ENCODE results near the gene PTPRCAP. TPM values are rescaled to one million over a fixed set of nuclear protein-coding genes. Genes with fewer than 3 reads are reported as not detected.

Gene PTPRCAP
- polyA plus RNA-seq, 1 donor from 2014 or later: 3.4 TPM

Small RNA genes within 50 kb of the gene (small RNA-seq; reads per million reads assigned to genes)
- gene RNU6-1238P: 0 to 0.08 (median 0) reads per million in 3 experiments

Other genes starting within 250 kb of the PTPRCAP start
- 47.3 and 59.1 TPM in 2 replicates for gene GRK2, start 171.2 kb downstream of the PTPRCAP start, polyA plus RNA-seq
- 93.5 and 111 TPM in 2 replicates for gene ANKRD13D, start 148.4 kb downstream of the PTPRCAP start, polyA plus RNA-seq
- gene SSH3, start 134.2 kb downstream of the PTPRCAP start, polyA plus RNA-seq: 0.89 and 1.4 TPM in 2 replicates
- gene POLD4, start 84.1 kb downstream of the PTPRCAP start, polyA plus RNA-seq: 6.0 and 6.8 TPM in 2 replicates
- 0.34 TPM in 1 of 2 replicates, not detected in the other for gene CLCF1, start 64.1 kb downstream of the PTPRCAP start, polyA plus RNA-seq
- gene RAD9A, start 45.7 kb downstream of the PTPRCAP start, polyA plus RNA-seq: 59.6 and 76.2 TPM in 2 replicates
- 102 and 106 TPM in 2 replicates for gene PPP1CA, start 35.8 kb downstream of the PTPRCAP start, polyA plus RNA-seq
- gene TBC1D10C, start 33.6 kb downstream of the PTPRCAP start, polyA plus RNA-seq: not detected in 2 replicates
- not detected in 2 replicates for gene CARNS1, start 22.0 kb downstream of the PTPRCAP start, polyA plus RNA-seq
- 92.8 and 95.0 TPM in 2 replicates for gene RPS6KB2, start 9.2 kb downstream of the PTPRCAP start, polyA plus RNA-seq
- 56.7 and 72.3 TPM in 2 replicates for gene CORO1B, start 5.8 kb upstream of the PTPRCAP start, polyA plus RNA-seq
- not detected in 2 replicates for gene GPR152, start 15.0 kb upstream of the PTPRCAP start, polyA plus RNA-seq
- not detected in 2 replicates for gene CABP4, start 17.7 kb upstream of the PTPRCAP start, polyA plus RNA-seq
- gene TMEM134, start 31.6 kb upstream of the PTPRCAP start, polyA plus RNA-seq: 50.3 and 61.9 TPM in 2 replicates
- gene AIP, start 45.3 kb upstream of the PTPRCAP start, polyA plus RNA-seq: 83.9 and 121 TPM in 2 replicates
- 25.8 and 37.2 TPM in 2 replicates for gene PITPNM1, start 67.7 kb upstream of the PTPRCAP start, polyA plus RNA-seq
- gene CDK2AP2, start 70.5 kb upstream of the PTPRCAP start, polyA plus RNA-seq: 18.1 and 22.4 TPM in 2 replicates
- not detected in 2 replicates for gene CABP2, start 85.8 kb upstream of the PTPRCAP start, polyA plus RNA-seq
- gene GSTP1, start 146.1 kb upstream of the PTPRCAP start, polyA plus RNA-seq: 94.6 and 114 TPM in 2 replicates
- 393 and 421 TPM in 2 replicates for gene NDUFV1, start 169.3 kb upstream of the PTPRCAP start, polyA plus RNA-seq
- gene NUDT8, start 192.3 kb upstream of the PTPRCAP start, polyA plus RNA-seq: 2.9 TPM in 1 of 2 replicates, not detected in the other
- not detected in 2 replicates for gene TBX10, start 202.1 kb upstream of the PTPRCAP start, polyA plus RNA-seq
- gene ACY3, start 213.0 kb upstream of the PTPRCAP start, polyA plus RNA-seq: not detected in 2 replicates
- gene ALDH3B2, start 236.9 kb upstream of the PTPRCAP start, polyA plus RNA-seq: not detected in 2 replicates

Data from neural cell (in vitro differentiated cells).